IPS-18a (cell line): ENCODE data around the gene FSIP1.

ENCODE experiments used
- H3K27ac ChIP-seq: one replicate; pipeline ENCODE4 v1.5.1; 2013; ENCODE audit warnings: low read length
- H3K27me3 ChIP-seq: one replicate; pipeline ENCODE4 v1.6.1; 2013; ENCODE audit warnings: mild to moderate bottlenecking, low read length; ENCODE audit not compliant: control insufficient read depth, insufficient read depth
- H3K36me3 ChIP-seq: one replicate; pipeline ENCODE4 v1.6.1; 2013; ENCODE audit warnings: low read depth, low read length; ENCODE audit not compliant: control insufficient read depth
- H3K4me1 ChIP-seq: one replicate; pipeline ENCODE4 v1.6.1; 2013; ENCODE audit warnings: low read depth, low read length; ENCODE audit not compliant: control insufficient read depth
- H3K4me3 ChIP-seq: one replicate; pipeline ENCODE4 v1.5.1; 2013; ENCODE audit warnings: low read length
- H3K9ac ChIP-seq: one replicate; pipeline ENCODE4 v1.6.1; 2013; ENCODE audit warnings: mild to moderate bottlenecking, low read length, moderate library complexity
- H3K9me3 ChIP-seq: one replicate; pipeline ENCODE4 v1.6.1; 2013; ENCODE audit warnings: low read depth, low read length; ENCODE audit not compliant: control insufficient read depth

FSIP1 gene

DNA sequence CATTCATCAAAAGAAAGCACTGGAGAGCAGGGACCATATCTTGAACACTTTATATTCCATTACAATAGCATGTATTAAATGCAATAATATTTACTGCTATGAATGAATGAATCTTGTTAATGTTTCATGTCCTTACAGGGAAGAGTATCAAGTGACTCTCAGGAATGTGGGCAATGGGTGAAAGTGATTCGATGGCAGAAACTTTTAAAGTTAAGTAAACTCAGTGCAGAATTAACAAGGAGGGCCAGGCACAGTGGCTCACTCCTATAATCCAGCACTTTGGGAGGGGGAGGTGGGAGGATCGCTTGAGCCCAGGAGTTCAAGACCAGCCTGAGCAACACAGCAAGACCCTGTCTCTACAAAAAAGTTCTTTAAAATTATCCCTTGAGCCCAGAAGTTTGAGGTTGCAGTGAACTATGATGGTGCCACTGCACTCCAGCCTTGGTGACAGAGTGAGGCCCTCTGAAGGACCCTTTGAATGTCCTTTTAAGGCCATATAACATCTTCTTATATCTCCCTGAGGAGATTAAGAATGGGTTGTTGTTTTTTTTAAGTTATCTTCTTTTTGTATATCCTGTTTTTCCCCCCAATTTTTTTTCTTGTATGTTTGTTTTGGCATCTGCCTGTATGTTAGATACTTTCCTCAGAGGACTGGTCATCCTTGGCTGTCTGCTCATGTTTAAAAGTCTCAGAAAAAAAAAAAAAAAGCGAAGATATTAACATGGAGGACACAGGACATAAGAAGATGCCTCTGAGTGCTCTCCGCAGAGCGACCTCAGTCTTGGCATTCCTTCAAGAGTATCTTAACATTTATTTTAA, 9.6 kb upstream of the FSIP1 start:
- Histone ChIP-seq H3K27ac (no peak overlapping the region), H3K9me3 (no peaks in the 10 kb centered on the region), H3K27me3 (no peaks in the 10 kb centered on the region), H3K36me3 (no peaks in the 10 kb centered on the region), H3K4me1 (peaks cover 24% of the 10 kb centered on the region), H3K9ac (no peak overlapping the region), H3K4me3 (no peak overlapping the region)

DNA sequence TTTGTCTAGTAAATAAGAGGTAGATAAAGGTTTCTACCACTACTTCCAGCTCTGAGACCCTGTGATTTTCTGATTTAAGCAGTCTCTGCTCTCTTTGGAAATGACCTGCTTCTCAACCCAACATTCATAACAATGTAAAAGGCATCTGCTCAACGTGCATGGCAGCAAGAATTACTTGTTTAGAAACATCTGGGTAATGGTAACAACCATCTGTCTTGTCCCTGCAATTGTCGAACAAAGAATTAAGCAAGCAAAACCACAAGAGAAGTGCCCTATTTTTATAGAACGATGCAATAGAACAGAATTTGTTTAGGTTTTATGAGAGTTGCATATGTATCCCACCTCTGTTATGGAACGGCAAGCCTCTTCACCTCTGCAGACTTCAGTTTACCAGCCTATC, 7.1 kb upstream of the FSIP1 start:
- no peaks in the 10 kb centered on the region for H3K27me3 ChIP-seq
- no peaks in the 10 kb centered on the region for H3K9me3 ChIP-seq
- no peaks in the 10 kb centered on the region for H3K36me3 ChIP-seq
- H3K4me3 ChIP-seq: no peak overlapping the region
- H3K27ac ChIP-seq: no peak overlapping the region
- H3K9ac ChIP-seq: no peak overlapping the region
- peaks cover 35% of the 10 kb centered on the region for H3K4me1 ChIP-seq

DNA sequence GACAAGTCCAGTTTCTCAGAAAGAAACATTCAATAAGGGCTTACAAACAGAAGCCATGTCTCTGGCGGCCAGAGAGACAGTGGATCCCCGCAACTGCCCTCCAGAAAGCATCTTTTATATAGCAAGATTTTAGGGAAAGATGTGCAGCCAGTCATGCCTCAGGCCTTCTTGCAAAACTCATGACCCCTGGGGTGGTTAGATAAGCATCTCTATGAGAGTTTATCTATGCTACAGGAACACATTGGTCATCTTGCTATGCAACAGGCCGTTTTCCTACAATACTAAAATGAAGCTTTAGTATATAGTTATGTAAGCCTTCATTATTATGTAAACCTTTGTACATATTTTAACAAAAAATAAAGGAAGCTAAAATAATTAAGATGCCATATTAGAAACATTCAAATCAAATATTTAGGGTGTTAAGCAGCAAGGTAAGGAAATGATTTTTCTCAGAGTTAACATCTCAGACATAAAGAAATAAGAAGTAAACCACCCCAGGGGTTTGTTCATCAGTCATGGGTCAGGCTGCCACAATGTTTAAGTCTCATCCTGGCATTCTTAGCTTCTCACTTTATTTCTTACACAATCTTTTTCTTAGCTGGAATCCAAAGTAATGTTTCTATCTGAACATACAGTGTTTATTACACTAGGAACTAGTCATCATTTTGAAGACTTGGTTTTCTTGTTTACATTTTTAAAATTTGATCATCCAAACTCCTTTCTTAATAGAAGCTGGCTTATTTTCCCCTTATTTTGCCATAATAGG, 6.3 kb upstream of the FSIP1 start:
- Histone ChIP-seq H3K27me3 (no peaks in the 10 kb centered on the region), H3K4me1 (peaks cover 39% of the 10 kb centered on the region), H3K36me3 (no peaks in the 10 kb centered on the region), H3K4me3 (no peak overlapping the region), H3K9ac (no peak overlapping the region), H3K9me3 (no peaks in the 10 kb centered on the region), H3K27ac (no peak overlapping the region)

DNA sequence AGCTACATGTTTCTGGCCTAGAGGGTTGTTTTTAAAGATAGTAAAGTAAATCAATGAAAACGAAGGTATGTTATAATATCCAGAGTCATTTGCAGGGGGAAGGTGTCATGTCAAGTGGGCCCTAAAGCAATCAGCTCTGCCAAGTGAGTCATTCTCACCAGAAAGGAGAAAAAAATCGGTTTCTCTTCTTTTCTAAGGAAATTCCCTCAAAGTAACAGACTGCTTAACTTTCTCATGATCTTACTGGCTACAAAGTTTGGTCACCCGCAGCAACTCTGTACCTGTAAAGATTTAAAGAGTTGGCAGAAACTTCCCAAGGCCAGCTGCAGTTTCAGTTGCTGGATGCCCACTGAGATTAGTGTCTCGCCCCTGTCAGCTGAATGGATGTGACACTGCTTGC, 5.5 kb upstream of the FSIP1 start:
- Histone ChIP-seq H3K27me3 (no peaks in the 10 kb centered on the region), H3K4me1 (peaks cover 45% of the 10 kb centered on the region), H3K9ac (no peak overlapping the region), H3K9me3 (no peaks in the 10 kb centered on the region), H3K27ac (no peak overlapping the region), H3K4me3 (no peak overlapping the region), H3K36me3 (no peaks in the 10 kb centered on the region)

DNA sequence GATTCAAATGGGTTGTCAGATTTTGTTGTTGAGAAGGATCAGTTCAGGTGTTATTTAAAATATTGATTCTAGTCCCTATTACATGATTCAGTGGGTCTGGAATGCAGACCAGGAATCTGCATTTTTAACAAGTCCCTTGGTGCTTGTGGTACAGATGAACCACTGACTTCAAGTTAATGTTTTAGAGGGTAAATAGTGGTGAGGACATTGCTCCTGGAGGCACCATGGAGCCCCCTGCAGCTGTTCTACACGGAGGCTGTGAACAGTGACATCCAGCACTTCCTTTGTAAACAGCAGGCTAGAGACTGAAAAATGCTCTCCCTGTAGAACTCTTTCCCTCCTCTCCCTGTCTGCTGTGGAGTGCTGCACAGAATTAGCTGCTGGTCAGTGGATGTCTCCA, 4.8 kb upstream of the FSIP1 start:
- Histone ChIP-seq H3K27ac (no peak overlapping the region), H3K9ac (no peak overlapping the region), H3K4me3 (peak overlapping the region; percentile 4), H3K9me3 (no peaks in the 10 kb centered on the region), H3K36me3 (no peaks in the 10 kb centered on the region), H3K4me1 (peaks cover 45% of the 10 kb centered on the region), H3K27me3 (no peaks in the 10 kb centered on the region)

DNA sequence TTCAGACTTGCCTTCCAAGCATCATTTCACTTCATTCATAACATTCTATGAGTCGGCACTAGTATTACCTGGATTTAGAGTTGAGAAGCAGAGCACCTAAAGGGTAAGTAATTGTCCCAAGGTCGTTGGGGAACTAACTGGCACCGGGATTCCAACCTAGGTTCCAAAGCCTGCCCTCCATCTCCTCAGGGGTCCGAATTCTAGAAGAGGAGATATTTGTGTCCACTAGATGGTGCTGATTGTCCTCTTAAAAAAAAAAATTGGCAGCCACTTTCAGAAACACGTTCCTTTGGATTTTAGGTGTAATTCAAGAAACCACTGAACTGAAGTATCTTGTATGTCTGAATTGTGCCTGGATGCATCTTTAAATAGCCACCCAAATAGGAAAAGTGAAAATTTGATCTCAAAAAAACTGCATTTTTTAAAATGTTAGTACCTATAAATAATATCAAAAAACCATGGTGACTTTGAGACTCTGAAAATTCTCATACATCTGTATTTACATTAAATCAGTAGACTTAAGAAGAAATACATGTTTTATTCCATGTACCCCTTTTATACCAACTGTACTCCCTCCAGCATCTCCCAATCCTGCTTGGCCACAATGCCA, 3.9 kb upstream of the FSIP1 start:
- H3K4me3 ChIP-seq: no peak overlapping the region
- H3K4me1 ChIP-seq: peaks cover 49% of the 10 kb centered on the region

DNA sequence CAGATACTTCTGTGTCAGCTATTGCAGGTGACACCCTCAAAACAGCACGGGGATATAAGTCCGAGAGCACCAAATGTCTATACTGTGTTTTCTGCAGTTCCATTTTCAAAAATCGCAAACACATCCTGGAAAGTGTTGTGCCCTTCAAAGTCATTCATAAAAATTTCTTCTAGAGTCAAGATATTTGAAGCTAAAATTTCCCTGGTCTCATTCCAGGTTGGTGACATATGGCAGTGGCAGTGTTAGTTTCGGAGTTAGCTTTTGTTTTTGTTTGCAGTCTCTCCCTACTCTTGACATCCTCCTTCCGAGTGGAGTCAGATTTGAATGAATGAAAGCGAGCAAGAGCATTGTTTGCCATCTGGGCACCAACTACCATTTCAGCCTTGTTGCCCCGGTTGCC, 3.2 kb upstream of the FSIP1 start:
- Histone ChIP-seq H3K27me3 (no peaks in the 10 kb centered on the region), H3K9me3 (no peaks in the 10 kb centered on the region), H3K9ac (no peak overlapping the region), H3K4me1 (peaks cover 49% of the 10 kb centered on the region), H3K4me3 (peak overlapping the region; percentile 85), H3K27ac (no peak overlapping the region), H3K36me3 (no peaks in the 10 kb centered on the region)

More for the DNA sequence above, 3.9 kb upstream of the FSIP1 start:
- Histone ChIP-seq H3K36me3 (no peaks in the 10 kb centered on the region), H3K27ac (no peak overlapping the region), H3K9ac (no peak overlapping the region), H3K27me3 (no peaks in the 10 kb centered on the region), H3K9me3 (no peaks in the 10 kb centered on the region)

DNA sequence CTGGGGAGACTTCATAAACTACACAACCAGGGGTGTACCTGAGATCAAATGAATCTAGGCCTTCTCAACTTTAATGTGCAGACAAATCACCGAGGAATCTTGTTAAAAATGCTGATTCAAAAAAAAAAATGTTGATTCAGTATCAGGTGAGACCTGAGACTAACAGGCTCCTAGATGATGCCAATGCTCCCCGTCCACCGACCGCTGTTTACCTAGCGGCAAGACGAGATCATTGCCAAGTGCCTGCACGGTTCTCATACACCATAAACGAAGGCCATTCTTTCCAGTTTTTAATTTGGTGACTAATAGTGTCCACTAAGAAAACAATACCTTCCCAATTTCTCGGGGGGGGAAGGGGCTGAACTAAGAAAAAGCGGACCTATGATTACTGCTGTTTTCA, 2.5 kb upstream of the FSIP1 start:
- Histone ChIP-seq H3K4me1 (peaks cover 49% of the 10 kb centered on the region), H3K27ac (no peak overlapping the region), H3K9me3 (no peaks in the 10 kb centered on the region), H3K9ac (no peak overlapping the region), H3K36me3 (no peaks in the 10 kb centered on the region), H3K4me3 (peak overlapping the region; percentile 85), H3K27me3 (no peaks in the 10 kb centered on the region)

DNA sequence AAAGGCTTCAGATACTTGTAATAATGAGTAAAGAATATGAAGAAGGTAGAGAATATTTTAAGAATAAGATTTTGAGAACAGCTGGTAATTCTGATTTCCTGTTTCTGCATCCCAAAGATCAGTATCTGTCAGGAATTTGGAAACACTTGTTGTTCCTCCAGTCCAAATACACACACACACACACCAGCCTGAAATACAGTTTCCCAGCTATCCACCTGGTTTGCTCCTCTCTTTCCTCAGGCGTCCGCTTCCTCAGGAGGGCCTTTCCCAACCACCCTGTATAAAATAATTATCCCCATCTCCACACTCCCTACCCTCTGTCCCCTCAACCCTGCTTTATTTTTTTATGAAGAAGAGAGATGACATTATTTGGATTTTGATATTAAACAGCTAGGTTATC, 2.0 kb upstream of the FSIP1 start:
- Histone ChIP-seq H3K4me3 (peak overlapping the region; percentile 85), H3K27me3 (no peaks in the 10 kb centered on the region), H3K9ac (peak overlapping the region; percentile 89), H3K36me3 (no peaks in the 10 kb centered on the region), H3K27ac (no peak overlapping the region), H3K4me1 (peaks cover 49% of the 10 kb centered on the region), H3K9me3 (no peaks in the 10 kb centered on the region)

DNA sequence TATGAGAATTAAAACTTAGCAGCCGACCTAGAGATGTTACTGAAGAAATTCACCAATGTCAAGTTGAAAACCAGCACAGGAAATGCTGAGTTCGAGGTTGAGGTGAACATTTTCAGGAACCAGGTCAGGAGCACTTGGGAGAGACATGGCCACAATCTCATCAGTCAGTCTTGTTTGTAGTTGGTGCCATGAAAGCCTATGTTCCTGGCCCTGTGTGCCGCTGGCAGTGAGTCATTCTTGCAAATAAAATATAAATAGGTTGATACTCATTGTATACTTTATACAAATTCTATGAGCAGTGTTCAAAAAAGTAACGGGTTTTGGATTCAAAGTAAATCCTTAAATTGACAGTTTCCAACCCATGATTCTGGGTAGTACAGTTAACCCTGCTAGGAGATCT, 1.5 kb upstream of the FSIP1 start:
- H3K9ac ChIP-seq: peak overlapping the region; percentile 89
- no peaks in the 10 kb centered on the region for H3K9me3 ChIP-seq
- no peak overlapping the region for H3K27ac ChIP-seq
- peaks cover 44% of the 10 kb centered on the region for H3K4me1 ChIP-seq
- H3K36me3 ChIP-seq: no peaks in the 10 kb centered on the region
- no peaks in the 10 kb centered on the region for H3K27me3 ChIP-seq
- H3K4me3 ChIP-seq: peak overlapping the region; percentile 85

DNA sequence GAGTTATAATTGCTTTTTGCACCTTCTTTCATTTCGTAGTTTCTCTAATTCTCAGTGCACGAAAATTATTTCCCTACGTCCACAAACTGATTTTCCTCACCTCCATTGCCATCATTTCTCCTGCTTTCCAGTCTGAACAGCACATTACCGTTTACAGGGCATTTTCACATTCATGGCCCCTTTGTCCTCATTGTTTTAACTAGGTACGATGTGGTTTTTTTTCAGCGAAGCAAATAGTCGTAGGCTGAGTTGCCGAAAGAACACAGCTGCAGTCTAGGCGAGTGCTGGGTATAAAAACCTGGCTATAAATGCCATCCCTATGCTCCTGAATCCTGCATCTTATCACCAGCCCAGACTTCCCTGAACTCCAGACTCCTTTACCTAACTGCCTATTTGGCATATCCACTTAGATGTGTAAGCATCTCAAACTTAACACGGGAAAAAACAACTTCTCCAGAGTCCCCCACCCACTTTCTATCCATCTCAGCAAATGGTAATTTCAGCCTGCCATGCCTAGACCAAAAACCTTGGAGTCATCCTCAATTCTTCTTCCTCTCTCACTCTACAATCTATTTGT, 691 bp upstream of the FSIP1 start:
- Histone ChIP-seq H3K27ac (peak overlapping the region; percentile 60), H3K36me3 (no peaks in the 10 kb centered on the region), H3K27me3 (no peaks in the 10 kb centered on the region), H3K9me3 (no peaks in the 10 kb centered on the region), H3K9ac (peak overlapping the region; percentile 89), H3K4me1 (peaks cover 36% of the 10 kb centered on the region), H3K4me3 (peak overlapping the region; percentile 85)
